Measurements from ENCODE around the gene JAZF1. TPM values are rescaled to one million over a fixed set of nuclear protein-coding genes. Genes with fewer than 3 reads are reported as not detected.
"Not testable (repeated sequence)": the region's sequence is repeated elsewhere in the genome, so short reads cannot be mapped to it uniquely, and the experiment has no call there.

JAZF1 gene
- total RNA-seq, 3 donors from 2014 or later: 8.6 to 27.4 (median 10.5) TPM

- Histone ChIP-seq H3K4me1 (no peaks in the 10 kb centered on the region), H3K36me3 (no peaks in the 10 kb centered on the region), H3K4me3 (no peak overlapping the region), H3K27ac (no peak overlapping the region), H3K27me3 (no peaks in the 10 kb centered on the region), H3K9me3 (no peaks in the 10 kb centered on the region)
- TF ChIP-seq CTCF (IDR thresholded peaks at IDR 0.05) (no peak), POLR2A (IDR thresholded peaks at IDR 0.05) (no peak), POLR2AphosphoS5 (IDR thresholded peaks at IDR 0.05) (no peak)
- no peak for DNase-seq (ENCODE audit: low spot score in 2 of 2)
- intact Hi-C loops (cut with DNase I; ENCODE audit: low total_unique reads): no loop called here
Observed at GRCh38 chr7:27928001-27928400, 252.6 kb downstream of the JAZF1 start.

GRCh38 chr7:27925573-27926201 is 254.9 kb downstream of the JAZF1 start:
- no peaks in the 10 kb centered on the region for H3K27me3 ChIP-seq
- intact Hi-C loops (cut with DNase I; ENCODE audit: low total_unique reads): no loop called here
- no peaks in the 10 kb centered on the region for H3K4me1 ChIP-seq
- no peak overlapping the region for H3K4me3 ChIP-seq
- H3K27ac ChIP-seq: no peak overlapping the region
- no peaks in the 10 kb centered on the region for H3K36me3 ChIP-seq
- H3K9me3 ChIP-seq: no peaks in the 10 kb centered on the region
- TF ChIP-seq POLR2A (IDR thresholded peaks at IDR 0.05) (no peak), CTCF (IDR thresholded peaks at IDR 0.05) (no peak), POLR2AphosphoS5 (IDR thresholded peaks at IDR 0.05) (no peak)
- no peak for DNase-seq (ENCODE audit: low spot score in 2 of 2)

DNA sequence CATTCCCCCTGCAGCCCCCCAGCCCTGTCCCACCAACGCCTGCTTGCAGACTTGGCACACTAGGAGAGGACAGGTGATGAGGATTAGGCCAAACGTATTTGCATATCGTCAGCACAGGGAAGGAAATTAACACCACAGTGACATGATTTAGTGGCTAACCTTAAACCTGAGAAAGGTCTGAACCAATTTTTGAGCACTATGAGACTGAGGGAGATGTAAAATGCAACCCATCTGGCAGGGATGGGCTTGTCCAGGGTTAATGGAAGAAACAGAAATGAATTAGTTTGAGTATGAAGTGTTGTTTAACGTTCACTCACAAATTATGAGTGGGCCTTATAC is 257.0 kb downstream of the JAZF1 start:
- intact Hi-C loops (cut with DNase I; ENCODE audit: low total_unique reads): no loop called here
- Histone ChIP-seq H3K9me3 (no peaks in the 10 kb centered on the region), H3K36me3 (no peaks in the 10 kb centered on the region), H3K4me3 (no peak overlapping the region), H3K27me3 (no peaks in the 10 kb centered on the region), H3K27ac (no peak overlapping the region), H3K4me1 (no peaks in the 10 kb centered on the region)
- TF ChIP-seq POLR2AphosphoS5 (IDR thresholded peaks at IDR 0.05) (no peak), CTCF (IDR thresholded peaks at IDR 0.05) (no peak), POLR2A (IDR thresholded peaks at IDR 0.05) (no peak)
- no peak for DNase-seq (ENCODE audit: low spot score in 2 of 2)

DNA sequence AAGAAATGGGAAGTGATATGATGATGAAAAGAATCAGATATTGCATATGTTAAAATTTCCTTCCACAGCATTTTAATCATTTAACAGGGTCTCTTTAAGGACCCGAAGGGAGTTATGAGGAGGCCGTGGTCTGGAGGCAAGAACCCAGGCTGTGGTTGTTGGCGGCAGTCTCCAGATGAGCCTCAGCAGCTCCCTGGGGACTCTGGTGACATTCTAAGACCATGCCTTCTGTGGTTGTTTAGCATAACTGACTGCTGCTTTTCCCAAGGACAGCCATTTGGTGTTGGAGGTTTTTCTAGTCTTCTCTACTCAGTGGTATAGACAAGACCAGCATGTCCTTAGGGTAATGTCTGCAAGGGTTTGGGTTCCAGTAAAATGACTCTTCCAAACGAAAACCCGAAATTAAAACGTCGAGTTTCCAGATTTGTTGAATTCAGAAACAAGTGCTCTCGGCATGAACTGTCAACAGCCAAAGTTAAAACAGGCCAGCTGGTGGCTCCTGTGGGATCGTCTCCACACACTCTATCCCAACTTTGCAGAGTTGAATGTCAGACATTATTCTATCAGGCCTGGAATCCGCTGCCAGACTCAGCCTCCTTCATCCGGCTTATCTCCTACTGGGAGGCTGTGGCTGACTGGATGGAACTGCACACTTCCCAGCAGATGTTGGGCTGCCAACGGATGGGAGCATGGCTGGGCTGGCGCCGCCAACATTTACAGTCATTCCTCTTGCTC is 257.5 kb downstream of the JAZF1 start:
- H3K27ac ChIP-seq: no peak overlapping the region
- no peaks in the 10 kb centered on the region for H3K36me3 ChIP-seq
- H3K4me1 ChIP-seq: no peaks in the 10 kb centered on the region
- no peaks in the 10 kb centered on the region for H3K9me3 ChIP-seq
- no peak overlapping the region for H3K4me3 ChIP-seq
- TF ChIP-seq POLR2AphosphoS5 (IDR thresholded peaks at IDR 0.05): no peak
- no peak for TF ChIP-seq POLR2A (IDR thresholded peaks at IDR 0.05)
- TF ChIP-seq CTCF (IDR thresholded peaks at IDR 0.05): no peak
- intact Hi-C loops (cut with DNase I; ENCODE audit: low total_unique reads): no loop called here
- no peaks in the 10 kb centered on the region for H3K27me3 ChIP-seq
- DNase-seq (ENCODE audit: low spot score in 2 of 2): no peak

GRCh38 chr7:27922389-27922788 is 258.2 kb downstream of the JAZF1 start:
- intact Hi-C loops (cut with DNase I; ENCODE audit: low total_unique reads); H3K27ac ChIP-seq; H3K36me3 ChIP-seq; H3K27me3 ChIP-seq; DNase-seq (ENCODE audit: low spot score in 2 of 2); H3K9me3 ChIP-seq; H3K4me3 ChIP-seq; H3K4me1 ChIP-seq: not testable (repeated sequence)

All from breast epithelium (tissue), 4 donors.